HUES6 (cell line): ENCODE results near the gene DAP.
A peak's percentile ranks its signal among the peaks of the same experiment; 100 is the strongest.
"Not testable (repeated sequence)": the region's sequence is repeated elsewhere in the genome, so short reads cannot be mapped to it uniquely, and the experiment has no call there.

Source experiments
- H3K27ac ChIP-seq: 2 replicates; pipeline ENCODE4 v1.7.0; 2013; ENCODE audit warnings: low read depth, mild to moderate bottlenecking, low read length, inconsistent platforms
- H3K27me3 ChIP-seq: 2 replicates; pipeline ENCODE4 v1.6.1; 2013; ENCODE audit warnings: low read length; ENCODE audit not compliant: control insufficient read depth, insufficient read depth
- H3K36me3 ChIP-seq: 2 replicates; pipeline ENCODE4 v1.6.1; 2013; ENCODE audit warnings: low read length; ENCODE audit not compliant: control insufficient read depth, insufficient read depth
- H3K4me1 ChIP-seq: 2 replicates; pipeline ENCODE4 v1.6.1; 2013; ENCODE audit warnings: low read length; ENCODE audit not compliant: control insufficient read depth, insufficient read depth
- H3K4me3 ChIP-seq: 2 replicates; pipeline ENCODE4 v1.5.1; 2013; ENCODE audit warnings: low read depth, low read length
- H3K9ac ChIP-seq: one replicate; pipeline ENCODE4 v1.6.1; 2013; ENCODE audit warnings: mild to moderate bottlenecking, low read length
- H3K9me3 ChIP-seq: 2 replicates; pipeline ENCODE4 v1.6.1; 2013; ENCODE audit warnings: low read depth, low read length; ENCODE audit not compliant: control insufficient read depth, insufficient read depth

The DAP gene

GRCh38 chr5:10786835-10787234, 25.8 kb upstream of the DAP start:
- no peaks in the 10 kb centered on the region for H3K4me1 ChIP-seq
- no peak overlapping the region for H3K9ac ChIP-seq
- no peak overlapping the region for H3K27ac ChIP-seq
- no peaks in the 10 kb centered on the region for H3K36me3 ChIP-seq
- H3K27me3 ChIP-seq: no peaks in the 10 kb centered on the region
- no peak overlapping the region for H3K4me3 ChIP-seq
- no peaks in the 10 kb centered on the region for H3K9me3 ChIP-seq

- H3K9ac ChIP-seq, H3K27me3 ChIP-seq, H3K4me1 ChIP-seq, H3K4me3 ChIP-seq, H3K27ac ChIP-seq, H3K36me3 ChIP-seq: not testable (repeated sequence)
- peaks cover 11% of the 10 kb centered on the region for H3K9me3 ChIP-seq
Observed at GRCh38 chr5:10780208-10780607, 19.2 kb upstream of the DAP start.

- Histone ChIP-seq H3K27ac (no peak overlapping the region), H3K27me3 (no peaks in the 10 kb centered on the region), H3K4me3 (no peak overlapping the region), H3K36me3 (no peaks in the 10 kb centered on the region), H3K9ac (no peak overlapping the region), H3K9me3 (peaks cover 11% of the 10 kb centered on the region), H3K4me1 (no peaks in the 10 kb centered on the region)
Observed at GRCh38 chr5:10779592-10779991, 18.6 kb upstream of the DAP start.

- Histone ChIP-seq H3K9me3 (peaks cover 11% of the 10 kb centered on the region), H3K27ac (no peak overlapping the region)
Observed at GRCh38 chr5:10778179-10778910, 17.3 kb upstream of the DAP start.

GRCh38 chr5:10775646-10776045, 14.6 kb upstream of the DAP start:
- H3K9ac ChIP-seq: no peak overlapping the region
- no peaks in the 10 kb centered on the region for H3K4me1 ChIP-seq

More at GRCh38 chr5:10778179-10778910, 17.3 kb upstream of the DAP start:
- Histone ChIP-seq H3K27me3 (no peaks in the 10 kb centered on the region), H3K4me3 (no peak overlapping the region), H3K9ac (no peak overlapping the region), H3K4me1 (no peaks in the 10 kb centered on the region), H3K36me3 (no peaks in the 10 kb centered on the region)

GRCh38 chr5:10772901-10773585, 12.0 kb upstream of the DAP start:
- H3K4me3 ChIP-seq: no peak overlapping the region
- no peak overlapping the region for H3K27ac ChIP-seq
- H3K9me3 ChIP-seq: no peaks in the 10 kb centered on the region
- H3K4me1 ChIP-seq: no peaks in the 10 kb centered on the region
- H3K27me3 ChIP-seq: peaks cover 2% of the 10 kb centered on the region; the same call in 1 of the 2 replicates
- H3K9ac ChIP-seq: no peak overlapping the region
- H3K36me3 ChIP-seq: no peaks in the 10 kb centered on the region

More at GRCh38 chr5:10775646-10776045, 14.6 kb upstream of the DAP start:
- peaks cover 2% of the 10 kb centered on the region; the same call in 1 of the 2 replicates for H3K27me3 ChIP-seq
- H3K4me3 ChIP-seq: no peak overlapping the region
- no peak overlapping the region for H3K27ac ChIP-seq
- H3K9me3 ChIP-seq: peaks cover 11% of the 10 kb centered on the region
- H3K36me3 ChIP-seq: no peaks in the 10 kb centered on the region

- Histone ChIP-seq H3K9me3 (no peaks in the 10 kb centered on the region), H3K4me1 (no peaks in the 10 kb centered on the region), H3K36me3 (no peaks in the 10 kb centered on the region), H3K9ac (no peak overlapping the region), H3K4me3 (no peak overlapping the region), H3K27ac (no peak overlapping the region), H3K27me3 (peaks cover 2% of the 10 kb centered on the region; the same call in 1 of the 2 replicates)
Observed at GRCh38 chr5:10768328-10768899, 7.4 kb upstream of the DAP start.

GRCh38 chr5:10762776-10763500, 1.9 kb upstream of the DAP start:
- Histone ChIP-seq H3K27me3 (0 out of 2 replicates have a peak, but pooled peaks cover 5% of the 10 kb centered on the region), H3K4me3 (no peak overlapping the region), H3K9me3 (no peaks in the 10 kb centered on the region), H3K4me1 (peaks cover 17% of the 10 kb centered on the region), H3K36me3 (no peaks in the 10 kb centered on the region), H3K27ac (no peak overlapping the region), H3K9ac (no peak overlapping the region)

- Histone ChIP-seq H3K9me3 (no peaks in the 10 kb centered on the region), H3K9ac (peak overlapping the region; percentile 84), H3K4me3 (peak overlapping the region; percentile 84), H3K27ac (no peak overlapping the region; the same call in 1 of the 2 replicates), H3K36me3 (no peaks in the 10 kb centered on the region), H3K27me3 (0 out of 2 replicates have a peak, but pooled peaks cover 5% of the 10 kb centered on the region), H3K4me1 (peaks cover 21% of the 10 kb centered on the region)
Observed at GRCh38 chr5:10761933-10762775, 1.1 kb upstream of the DAP start.

GRCh38 chr5:10760921-10761184, 181 bp downstream of the DAP start:
- no peaks in the 10 kb centered on the region for H3K36me3 ChIP-seq
- peak overlapping the region; percentile 91 for H3K4me3 ChIP-seq
- H3K27ac ChIP-seq: peak overlapping the region; percentile 34; the same call in 1 of the 2 replicates
- 0 out of 2 replicates have a peak, but pooled peaks cover 5% of the 10 kb centered on the region for H3K27me3 ChIP-seq
- peaks cover 23% of the 10 kb centered on the region for H3K4me1 ChIP-seq
- no peaks in the 10 kb centered on the region for H3K9me3 ChIP-seq
- H3K9ac ChIP-seq: peak overlapping the region; percentile 79
